H1 (cell line): ENCODE data around the gene PRKAR2B. TPM values are rescaled to one million over a fixed set of nuclear protein-coding genes. Genes with fewer than 3 reads are reported as not detected.

Experiments
- ASH2L ChIP-seq: fragments of 200-600, 300-600 bp; sonication (generic); IDR thresholded peaks from one replicate; pipeline ENCODE4 v1.7.1; 2017; ENCODE audit warnings: low read length
- CBX5 ChIP-seq: fragments of 300-800, 300-1000 bp; sonication (generic); IDR thresholded peaks from 2 replicates; pipeline ENCODE4 v1.7.1; 2016; ENCODE audit warnings: antibody characterized with exemption, low read length, low read depth
- CHD1 ChIP-seq: IDR thresholded peaks from 2 replicates; pipeline ENCODE4 v1.6.1; 2012; ENCODE audit warnings: low read depth, low read length, improper control_type of control experiment
- EGR1 ChIP-seq: IDR thresholded peaks from 2 replicates; pipeline ENCODE4 v1.6.1; 2011; ENCODE audit warnings: low read depth, low read length, borderline replicate concordance
- EP300 ChIP-seq, 2 experiments: IDR thresholded peaks; 1 replicate in 1 of 2; 2 replicates in 1 of 2; pipeline ENCODE4 v1.6.1; 2011 to 2012; ENCODE audit warnings: low read depth in 2 of 2, low read length in 2 of 2, mild to moderate bottlenecking in 2 of 2, borderline replicate concordance in 1 of 2, inconsistent platforms in 1 of 2, moderate library complexity in 1 of 2
- GTF2F1 ChIP-seq: IDR thresholded peaks from 2 replicates; pipeline ENCODE4 v1.6.1; 2012; ENCODE audit warnings: low read depth, low read length, improper control_type of control experiment, borderline replicate concordance
- HDAC6 ChIP-seq: IDR thresholded peaks from one replicate; pipeline ENCODE4 v1.7.1; 2012; ENCODE audit warnings: low read depth, mild to moderate bottlenecking, inconsistent platforms, low read length, moderate library complexity
- JUN ChIP-seq: IDR thresholded peaks from 2 replicates; pipeline ENCODE4 v1.6.1; 2011; ENCODE audit warnings: low read depth, mild to moderate bottlenecking, improper control_type of control experiment, low read length
- KDM1A ChIP-seq: fragments of 200-600, 300-600 bp; sonication (generic); IDR thresholded peaks from 2 replicates; pipeline ENCODE4 v1.7.1; 2016; ENCODE audit warnings: mild to moderate bottlenecking, low read length, borderline replicate concordance
- KDM5A ChIP-seq: fragments of 200-600 bp; IDR thresholded peaks from 2 replicates; pipeline ENCODE4 v1.7.1; 2012; ENCODE audit warnings: mild to moderate bottlenecking, low read length, inconsistent platforms, mixed read lengths
- MAFK ChIP-seq: IDR thresholded peaks from 2 replicates; pipeline ENCODE4 v1.6.1; 2012; ENCODE audit warnings: low read depth, mild to moderate bottlenecking, improper control_type of control experiment, low read length
- POLR2A ChIP-seq, 2 experiments: IDR thresholded peaks; 1 replicate in 1 of 2; 2 replicates in 1 of 2; pipeline ENCODE4 v1.6.1; 2011; ENCODE audit warnings: low read depth in 2 of 2, low read length in 2 of 2, mild to moderate bottlenecking in 2 of 2; ENCODE audit errors: control extremely low read depth in 1 of 2
- RBBP5 ChIP-seq: IDR thresholded peaks from 2 replicates; pipeline ENCODE4 v1.7.1; 2012; ENCODE audit warnings: low read depth, mild to moderate bottlenecking, inconsistent platforms, low read length, moderate library complexity, borderline replicate concordance
- RFX5 ChIP-seq: IDR thresholded peaks from 2 replicates; pipeline ENCODE4 v1.6.1; 2011; ENCODE audit warnings: low read depth, low read length, improper control_type of control experiment, borderline replicate concordance
- RXRA ChIP-seq: IDR thresholded peaks from 2 replicates; pipeline ENCODE4 v1.6.1; 2011; ENCODE audit warnings: low read depth, mild to moderate bottlenecking, low read length, moderate library complexity; ENCODE audit not compliant: insufficient read depth
- SAP30 ChIP-seq: fragments of 300-600 bp; sonication (generic); IDR thresholded peaks from 2 replicates; pipeline ENCODE4 v1.7.1; 2012; ENCODE audit warnings: low read length, moderate library complexity, mild to moderate bottlenecking, inconsistent platforms; ENCODE audit not compliant: insufficient read depth, insufficient replicate concordance
- SIRT6 ChIP-seq: IDR thresholded peaks from one replicate; pipeline ENCODE4 v1.7.1; 2012; ENCODE audit warnings: low read length, inconsistent platforms
- SP2 ChIP-seq: IDR thresholded peaks from 2 replicates; pipeline ENCODE4 v1.6.1; 2012; ENCODE audit warnings: mild to moderate bottlenecking, low read length, inconsistent platforms
- SP4 ChIP-seq: IDR thresholded peaks from 2 replicates; pipeline ENCODE4 v1.6.1; 2012; ENCODE audit warnings: low read length, inconsistent platforms
- TAF7 ChIP-seq: optimal IDR thresholded peaks from 2 replicates; pipeline ENCODE3; 2011; ENCODE audit warnings: low read depth, mild to moderate bottlenecking, inconsistent platforms, low read length, moderate library complexity, borderline replicate concordance
- TBP ChIP-seq: IDR thresholded peaks from 2 replicates; pipeline ENCODE4 v1.6.1; 2011; ENCODE audit warnings: low read depth, low read length, improper control_type of control experiment
- TEAD4 ChIP-seq: IDR thresholded peaks from 2 replicates; pipeline ENCODE4 v1.6.1; 2012; ENCODE audit warnings: low read depth, low read length, inconsistent platforms, mixed read lengths
- YY1 ChIP-seq: IDR thresholded peaks from 2 replicates; pipeline ENCODE4 v1.6.1; 2011; ENCODE audit warnings: low read depth, mild to moderate bottlenecking, low read length
- polyA plus RNA-seq, 7 experiments: library from polyadenylated mRNA; depleted of rRNA in 3 of 7; stranded (reverse) in 5 of 7; unstranded in 2 of 7; fragments of >200 nt in 5 of 7; fragments of 200-250 nt in 2 of 7; gene quantifications; 1 replicate in 5 of 7; 2 replicates in 1 of 7; 4 replicates in 1 of 7; pipeline versions ENCODE4 v1.2.1 to v1.2.3, GENCODE V29; 2011 to 2013; ENCODE audit warnings: missing spikeins in 2 of 7, mixed read lengths in 2 of 7
- total RNA-seq: library from RNA; stranded (reverse); fragmentation: NEBNext Ultra II Directional; extraction: Animal tissue kit (Norgen Biotek cat#: 25700); gene quantifications from 2 replicates; pipeline ENCODE4 v1.2.1, GENCODE V29; 2021
- TF ChIP-seq, protein P1 (sequence below): IDR thresholded peaks from 2 replicates; pipeline ENCODE4 v1.6.1; 2011; ENCODE audit warnings: low read length, improper control_type of control experiment

Gene PRKAR2B
- total and polyA plus RNA-seq, 2 of the 8 experiments (the other 6 are each of a cell fraction or from before 2014, with no cell fraction given), result 10.4 to 37.0 TPM

DNA sequence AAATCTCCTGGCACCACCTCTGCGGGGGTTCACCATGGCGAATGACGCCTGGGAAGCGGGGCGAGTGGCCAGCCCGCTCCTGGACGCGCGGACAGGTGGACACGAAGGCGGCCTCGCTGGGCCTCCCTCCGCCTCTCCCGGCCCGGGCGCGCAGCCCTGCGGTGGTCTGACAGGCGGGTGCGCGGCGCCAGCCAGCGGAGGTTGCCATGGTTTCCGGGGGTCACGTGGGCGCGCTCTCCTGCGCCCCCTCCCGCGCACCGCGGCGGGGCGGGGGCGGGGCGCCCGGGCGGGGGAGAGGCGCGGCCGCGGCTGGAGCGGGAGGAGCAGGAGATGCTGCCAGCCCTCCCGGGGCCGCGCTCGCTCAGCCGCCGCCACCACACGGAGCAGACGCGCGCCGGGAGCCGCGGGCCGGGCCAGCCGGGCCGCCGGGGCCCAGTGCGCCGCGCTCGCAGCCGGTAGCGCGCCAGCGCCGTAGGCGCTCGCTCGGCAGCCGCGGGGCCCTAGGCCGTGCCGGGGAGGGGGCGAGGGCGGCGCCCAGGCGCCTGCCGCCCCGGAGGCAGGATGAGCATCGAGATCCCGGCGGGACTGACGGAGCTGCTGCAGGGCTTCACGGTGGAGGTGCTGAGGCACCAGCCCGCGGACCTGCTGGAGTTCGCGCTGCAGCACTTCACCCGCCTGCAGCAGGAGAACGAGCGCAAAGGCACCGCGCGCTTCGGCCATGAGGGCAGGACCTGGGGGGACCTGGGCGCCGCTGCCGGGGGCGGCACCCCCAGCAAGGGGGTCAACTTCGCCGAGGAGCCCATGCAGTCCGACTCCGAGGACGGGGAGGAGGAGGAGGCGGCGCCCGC, at the start of gene PRKAR2B (continued):
- TF ChIP-seq, protein P1, sequence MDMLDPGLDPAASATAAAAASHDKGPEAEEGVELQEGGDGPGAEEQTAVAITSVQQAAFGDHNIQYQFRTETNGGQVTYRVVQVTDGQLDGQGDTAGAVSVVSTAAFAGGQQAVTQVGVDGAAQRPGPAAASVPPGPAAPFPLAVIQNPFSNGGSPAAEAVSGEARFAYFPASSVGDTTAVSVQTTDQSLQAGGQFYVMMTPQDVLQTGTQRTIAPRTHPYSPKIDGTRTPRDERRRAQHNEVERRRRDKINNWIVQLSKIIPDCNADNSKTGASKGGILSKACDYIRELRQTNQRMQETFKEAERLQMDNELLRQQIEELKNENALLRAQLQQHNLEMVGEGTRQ, result peak; percentile 90
- TF ChIP-seq SAP30 (no peak), EGR1 (no peak), ASH2L (peak; percentile 91), JUN (no peak), POLR2A (IDR thresholded peaks at IDR 0.05; ENCODE audit: control extremely low read depth in 1 of 2, low read depth in 2 of 2, low read length in 2 of 2) (no peak), RXRA (no peak), CHD1 (no peak), SP2 (no peak), MAFK (no peak), HDAC6 (no peak), SP4 (no peak), TEAD4 (no peak), RBBP5 (peak; percentile 89), RFX5 (no peak), KDM1A (no peak), KDM5A (no peak), TAF7 (no peak), YY1 (no peak), SIRT6 (no peak), TBP (no peak; the same call in 1 of the 2 replicates), GTF2F1 (no peak), EP300 (IDR thresholded peaks at IDR 0.05; ENCODE audit: borderline replicate concordance in 1 of 2, low read depth in 2 of 2, low read length in 2 of 2) (no peak), CBX5 (no peak)
